HepG2 (cell line): ENCODE data around the gene GSTM2. TPM values are rescaled to one million over a fixed set of nuclear protein-coding genes. Genes with fewer than 3 reads are reported as not detected.

Experiments used
- KDM2A ChIP-seq: sonication (generic); formaldehyde crosslinking; IDR thresholded peaks from 2 replicates; pipeline ENCODE4 v1.4.0; 2020; ENCODE audit warnings: low read depth, missing genetic modification reagents, borderline replicate concordance
- KDM5B ChIP-seq: sonication (generic); formaldehyde crosslinking; IDR thresholded peaks from 2 replicates; pipeline ENCODE4 v1.4.0; 2020; ENCODE audit warnings: missing genetic modification reagents, mild to moderate bottlenecking, borderline replicate concordance
- MAX ChIP-seq: IDR thresholded peaks from 2 replicates; pipeline ENCODE4 v1.6.1; 2012; ENCODE audit warnings: inconsistent platforms
- MYC ChIP-seq: sonication (generic); formaldehyde crosslinking; IDR thresholded peaks from 2 replicates; pipeline ENCODE4 v1.9.0; 2021; ENCODE audit warnings: missing genetic modification reagents, borderline replicate concordance
- PRDM10 ChIP-seq: sonication (generic); formaldehyde crosslinking; IDR thresholded peaks from 2 replicates; pipeline ENCODE4 v1.4.0; 2020; ENCODE audit warnings: low read depth, missing genetic modification reagents
- SKIL ChIP-seq: sonication (generic); formaldehyde crosslinking; IDR thresholded peaks from 2 replicates; pipeline ENCODE4 v1.8.0; 2022; ENCODE audit warnings: missing genetic modification reagents, mild to moderate bottlenecking, moderate library complexity, borderline replicate concordance
- SNRNP70 ChIP-seq: fragments of 200-400 bp; formaldehyde crosslinking; IDR thresholded peaks from 2 replicates; pipeline ENCODE4 v1.6.1; 2017; ENCODE audit warnings: mild to moderate bottlenecking, low read depth, low read length, moderate library complexity
- SRSF4 ChIP-seq: fragments of 200-400 bp; formaldehyde crosslinking; IDR thresholded peaks from one replicate; pipeline ENCODE4 v1.6.1; 2018; ENCODE audit warnings: mild to moderate bottlenecking, low read depth, low read length, moderate library complexity; ENCODE audit not compliant: poor library complexity, severe bottlenecking
- TEAD3 ChIP-seq: optimal IDR thresholded peaks from 2 replicates; pipeline ENCODE3; 2016; ENCODE audit warnings: borderline replicate concordance
- ZBTB25 ChIP-seq: IDR thresholded peaks from 2 replicates; pipeline ENCODE4 v1.6.1; 2018; ENCODE audit warnings: missing genetic modification reagents
- ZBTB4 ChIP-seq: sonication (generic); formaldehyde crosslinking; IDR thresholded peaks from 2 replicates; pipeline ENCODE4 v1.4.0; 2020; ENCODE audit warnings: missing genetic modification reagents, mild to moderate bottlenecking, borderline replicate concordance
- ZFY ChIP-seq: sonication (generic); formaldehyde crosslinking; IDR thresholded peaks from 2 replicates; pipeline ENCODE4 v1.4.0; 2020; ENCODE audit warnings: missing genetic modification reagents
- ZNF296 ChIP-seq: sonication (generic); formaldehyde crosslinking; conservative IDR thresholded peaks from 2 replicates; pipeline ENCODE4 v1.5.0; 2020; ENCODE audit warnings: mild to moderate bottlenecking, missing genetic modification reagents
- ZNF501 ChIP-seq: sonication (generic); formaldehyde crosslinking; IDR thresholded peaks from 2 replicates; pipeline ENCODE4 v1.5.1; 2020; ENCODE audit warnings: mild to moderate bottlenecking, moderate library complexity, missing genetic modification reagents
- ZNF740 ChIP-seq: sonication (generic); formaldehyde crosslinking; IDR thresholded peaks from 2 replicates; pipeline ENCODE4 v1.4.0; 2020; ENCODE audit warnings: missing genetic modification reagents
- ZNF747 ChIP-seq: sonication (generic); formaldehyde crosslinking; IDR thresholded peaks from 2 replicates; pipeline ENCODE4 v1.8.1; 2023; ENCODE audit warnings: missing genetic modification reagents, mild to moderate bottlenecking, borderline replicate concordance
- polyA plus RNA-seq, 8 experiments: library from polyadenylated mRNA; depleted of rRNA in 3 of 8; stranded (reverse) in 7 of 8; unstranded in 1 of 8; fragments of >200 nt; fragmentation: Illumina TruSeq in 4 of 8; extraction: Trizol in 4 of 8; gene quantifications; 2 replicates each; pipeline versions ENCODE4 v1.2.1 to v1.2.3, GENCODE V29; 2011 to 2016; ENCODE audit warnings: low read depth in 4 of 8, missing spikeins in 1 of 8, mixed read lengths in 1 of 8; ENCODE audit not compliant: insufficient read depth in 1 of 8
- total RNA-seq, 5 experiments: library from RNA; depleted of rRNA; stranded (reverse); fragments of >200 nt; fragmentation: Illumina TruSeq; extraction: Trizol; gene quantifications; 2 replicates each; pipeline ENCODE4 v1.2.3, GENCODE V29; 2016; ENCODE audit warnings: low read depth in 1 of 5

GSTM2 gene
- total and polyA plus RNA-seq, 2 of the 13 experiments (the other 11 are each of a cell fraction or from before 2014, with no cell fraction given) = 7.0 to 15.0 TPM

GRCh38 chr1:109619576-109620400, 48.1 kb upstream of the GSTM2 start, which contains the start of the genes AMPD2 and GNAT2 (continued):
- peak; percentile 39; the same call in 1 of the 2 replicates for TF ChIP-seq PRDM10 (CRISPR knock-in tag)
- TF ChIP-seq ZNF501 (CRISPR knock-in tag) = peak; percentile 81
- peak; percentile 79 for TF ChIP-seq ZFY (CRISPR knock-in tag)
- peak; percentile 98 for TF ChIP-seq MAX
- peak; percentile 45 for TF ChIP-seq SKIL (CRISPR knock-in tag)
- TF ChIP-seq SRSF4 = no peak
- peak; percentile 69; the same call in 1 of the 2 replicates for TF ChIP-seq KDM2A (CRISPR knock-in tag)
- no peak for TF ChIP-seq ZBTB25 (CRISPR knock-in tag)
- 0 out of 2 replicates have a peak, but pooled peaks have one; percentile 14 for TF ChIP-seq ZNF747 (CRISPR knock-in tag)
- peak; percentile 71; the same call in 1 of the 2 replicates for TF ChIP-seq KDM5B
- peak; percentile 57; the same call in 1 of the 2 replicates for TF ChIP-seq ZBTB4
- TF ChIP-seq TEAD3 = peak; percentile 5
- TF ChIP-seq ZNF296 (CRISPR knock-in tag) = no peak
- TF ChIP-seq SNRNP70 = no peak
- 0 out of 2 replicates have a peak, but pooled peaks have one; percentile 7 for TF ChIP-seq ZNF740 (CRISPR knock-in tag)
- TF ChIP-seq MYC (CRISPR knock-in tag) = peak; percentile 99
